ENCODE measurements around the gene RIPOR3.
"Not testable (repeated sequence)": the region's sequence is repeated elsewhere in the genome, so short reads cannot be mapped to it uniquely, and the experiment has no call there.

RIPOR3 gene

GRCh38 chr20:50554694-50555579, 136.4 kb downstream of the RIPOR3 start:
- no peak for DNase-seq (ENCODE audit: low spot score)

GRCh38 chr20:50552979-50553378, 138.4 kb downstream of the RIPOR3 start:
- no peak for DNase-seq (ENCODE audit: low spot score)

DNA sequence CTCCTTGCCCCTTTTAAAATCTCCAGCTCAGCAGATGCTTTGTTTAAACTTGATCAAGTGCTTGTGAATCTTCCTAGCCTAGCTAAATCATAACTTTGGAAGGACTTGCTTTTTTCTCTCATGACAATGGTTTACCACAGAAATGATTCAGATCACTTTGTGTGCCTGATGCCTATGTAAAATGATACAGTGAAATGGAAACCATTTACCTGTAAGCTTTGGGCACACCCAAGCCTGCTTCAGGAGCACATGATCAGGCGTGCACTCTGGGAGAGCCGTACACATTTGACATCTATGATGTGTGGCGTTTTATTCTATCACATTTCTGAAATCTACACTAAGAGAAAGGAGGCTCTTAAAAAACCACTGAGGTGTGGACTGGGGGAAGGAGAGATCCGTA, 140.1 kb downstream of the RIPOR3 start:
- no peak for DNase-seq (ENCODE audit: low spot score)

- DNase-seq (ENCODE audit: low spot score) = no peak
Observed at GRCh38 chr20:50550531-50550930, 140.8 kb downstream of the RIPOR3 start.

DNA sequence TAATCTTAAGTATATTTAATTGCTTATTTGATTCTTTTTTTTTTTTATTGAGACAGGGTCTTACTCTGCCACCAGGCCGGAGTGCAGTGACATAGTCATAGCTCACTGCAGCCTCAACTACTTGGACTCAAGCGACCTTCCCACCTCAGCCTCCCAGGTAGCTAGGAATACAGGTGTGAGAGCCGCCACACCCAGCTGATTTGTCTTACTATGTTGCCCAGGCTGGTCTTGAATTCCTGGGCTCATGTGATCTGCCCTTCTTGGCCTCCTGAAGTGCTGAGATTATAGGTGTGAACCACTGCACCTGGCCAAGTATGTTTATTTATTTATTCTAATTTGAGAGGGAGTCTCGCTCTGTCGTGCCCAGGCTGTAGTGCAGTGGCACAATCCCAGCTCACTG, 142.9 kb downstream of the RIPOR3 start:
- DNase-seq (ENCODE audit: low spot score) = no peak

- DNase-seq (ENCODE audit: low spot score) = no peak
Observed at GRCh38 chr20:50547964-50548363, 143.4 kb downstream of the RIPOR3 start.

GRCh38 chr20:50546729-50547314, 144.5 kb downstream of the RIPOR3 start:
- no peak for DNase-seq (ENCODE audit: low spot score)

GRCh38 chr20:50545126-50545525, 146.2 kb downstream of the RIPOR3 start:
- DNase-seq (ENCODE audit: low spot score) = no peak

DNA sequence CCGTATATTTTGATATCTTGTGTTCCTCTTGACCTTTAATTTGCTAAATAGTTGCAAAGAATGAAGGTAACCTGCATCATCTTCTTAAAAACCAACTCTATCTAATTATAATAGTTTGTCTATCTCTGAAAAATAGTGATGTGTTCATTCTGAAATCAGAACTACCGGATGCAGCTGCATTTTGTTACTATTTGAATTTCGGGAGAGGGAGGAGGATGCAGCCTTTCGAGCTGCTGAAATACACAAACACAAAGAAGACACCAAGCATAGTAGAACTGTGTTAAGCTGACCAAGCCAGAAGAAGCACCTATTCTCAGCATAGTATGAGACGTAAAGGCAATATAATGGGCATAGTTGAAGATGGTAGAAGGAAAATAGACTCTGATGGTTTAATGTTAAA, 148.0 kb downstream of the RIPOR3 start:
- DNase-seq (ENCODE audit: low spot score) = no peak

- DNase-seq (ENCODE audit: low spot score) = no peak
Observed at GRCh38 chr20:50541606-50542041, 149.7 kb downstream of the RIPOR3 start.

GRCh38 chr20:50540620-50541605, 150.4 kb downstream of the RIPOR3 start:
- no peak for DNase-seq (ENCODE audit: low spot score)

DNA sequence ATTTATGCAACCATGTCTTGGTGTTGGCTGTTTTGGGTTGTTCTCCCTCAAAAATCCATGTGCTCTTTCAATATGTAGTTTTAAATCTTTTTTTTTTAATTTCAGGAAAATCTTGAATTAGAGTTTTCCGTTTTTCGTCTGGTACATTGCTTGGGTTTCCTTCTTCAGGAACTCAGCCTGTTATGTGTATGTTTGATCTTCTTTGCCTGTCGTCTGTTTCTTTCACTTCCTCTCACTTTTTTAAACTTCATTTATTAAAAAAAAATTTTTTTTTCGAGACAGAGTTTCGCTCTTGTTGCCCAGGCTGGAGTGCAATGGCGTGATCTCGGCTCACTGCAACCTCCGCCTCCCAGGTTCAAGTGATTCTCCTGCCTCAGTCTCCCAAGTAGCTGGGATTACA, 151.5 kb downstream of the RIPOR3 start:
- DNase-seq (ENCODE audit: low spot score) = not testable (repeated sequence)

- no peak for DNase-seq (ENCODE audit: low spot score)
Observed at GRCh38 chr20:50538276-50538675, 153.1 kb downstream of the RIPOR3 start.

DNA sequence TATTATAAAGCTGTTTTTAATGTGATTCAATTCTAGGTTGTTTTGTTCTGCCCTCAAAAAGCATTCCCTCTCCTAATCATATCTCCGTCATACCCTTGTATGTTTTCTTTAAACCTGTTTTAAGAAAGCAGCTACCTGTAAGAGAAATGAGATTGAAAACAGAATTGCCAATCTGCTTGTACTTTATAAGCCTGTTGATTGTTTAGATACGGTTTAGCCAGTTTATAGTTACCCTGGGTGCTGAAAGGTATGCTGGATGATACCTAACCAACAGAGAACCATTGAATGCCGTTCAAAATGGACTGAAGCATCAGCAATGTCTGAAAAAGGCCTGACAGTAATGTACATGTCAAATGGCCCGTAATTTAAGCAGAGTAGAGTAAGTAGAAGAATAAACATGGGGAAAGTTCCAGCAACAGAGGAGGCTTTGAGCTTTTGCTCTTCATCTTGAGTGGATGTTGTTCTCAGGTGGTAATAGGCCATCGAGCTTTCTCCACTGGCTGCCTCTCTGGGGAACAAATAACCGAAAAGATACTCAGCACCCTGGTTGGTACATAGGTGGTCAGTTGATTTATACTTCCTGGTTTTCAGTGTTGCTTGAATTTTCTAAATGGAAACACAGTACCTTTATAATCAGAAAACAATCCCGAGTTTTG, 153.7 kb downstream of the RIPOR3 start:
- DNase-seq (ENCODE audit: low spot score) = no peak

GRCh38 chr20:50536333-50536732, 155.0 kb downstream of the RIPOR3 start:
- DNase-seq (ENCODE audit: low spot score) = no peak
